Neural cell (in vitro differentiated cells): ENCODE data around the gene CDC6.

Experiments used
- CTCF ChIP-seq: fragments of 450-650 bp; IDR thresholded peaks from 2 replicates; pipeline ENCODE4 v1.5.1; 2014; ENCODE audit warnings: antibody characterized with exemption, mild to moderate bottlenecking, moderate library complexity; ENCODE audit not compliant: poor library complexity, severe bottlenecking
- EP300 ChIP-seq: fragments of 450-650 bp; conservative IDR thresholded peaks from 2 replicates; pipeline ENCODE4 v1.6.1; 2014; ENCODE audit warnings: antibody characterized with exemption, mild to moderate bottlenecking, moderate library complexity; ENCODE audit not compliant: poor library complexity, severe bottlenecking
- RAD21 ChIP-seq: fragments of 450-650 bp; conservative IDR thresholded peaks from 2 replicates; pipeline ENCODE4 v1.6.1; 2014; ENCODE audit warnings: antibody characterized with exemption, mild to moderate bottlenecking, moderate library complexity
- REST ChIP-seq: IDR thresholded peaks from 2 replicates; pipeline ENCODE4 v1.6.1; 2012; ENCODE audit warnings: borderline replicate concordance
- SMC3 ChIP-seq: fragments of 450-650 bp; conservative IDR thresholded peaks from 2 replicates; pipeline ENCODE4 v1.6.1; 2014; ENCODE audit warnings: antibody characterized with exemption, mild to moderate bottlenecking, moderate library complexity; ENCODE audit not compliant: poor library complexity
- TAF1 ChIP-seq: IDR thresholded peaks from 2 replicates; pipeline ENCODE4 v1.6.1; 2012; ENCODE audit warnings: low read depth

GRCh38 chr17:40290629-40291280, 3.1 kb downstream of the CDC6 start:
- TF ChIP-seq CTCF = peak; percentile 83
- peak; percentile 89 for TF ChIP-seq SMC3
- no peak for TF ChIP-seq TAF1
- no peak for TF ChIP-seq EP300
- peak; percentile 82 for TF ChIP-seq RAD21
- no peak for TF ChIP-seq REST
